GM21528 (cell line): ENCODE results near the gene HSF2BP.
"Not testable (repeated sequence)": the region's sequence is repeated elsewhere in the genome, so short reads cannot be mapped to it uniquely, and the experiment has no call there.

Source experiments
- ATAC-seq: cut with Tn5 transposase; IDR thresholded peaks from one replicate; pipeline ENCODE4 v1.9.1; 2021; ENCODE audit warnings: mild to moderate bottlenecking, moderate library complexity; ENCODE audit not compliant: unreplicated experiment, low FRiP score

HSF2BP gene

GRCh38 chr21:43623588-43623987 is 35.7 kb downstream of the HSF2BP start:
- ATAC-seq: no peak

GRCh38 chr21:43622796-43623195 is 36.5 kb downstream of the HSF2BP start:
- no peak for ATAC-seq

- ATAC-seq: no peak
Measured at GRCh38 chr21:43619856-43620255, 39.4 kb downstream of the HSF2BP start.

GRCh38 chr21:43619344-43619743 is 39.9 kb downstream of the HSF2BP start:
- no peak for ATAC-seq

GRCh38 chr21:43618940-43619339 is 40.3 kb downstream of the HSF2BP start:
- no peak for ATAC-seq

GRCh38 chr21:43616861-43617260 is 42.4 kb downstream of the HSF2BP start:
- ATAC-seq: not testable (repeated sequence)

GRCh38 chr21:43614839-43615238 is 44.4 kb downstream of the HSF2BP start:
- ATAC-seq: no peak

- no peak for ATAC-seq
Measured at GRCh38 chr21:43613755-43614638, 45.3 kb downstream of the HSF2BP start.

- no peak for ATAC-seq
Measured at GRCh38 chr21:43611598-43612369, 47.5 kb downstream of the HSF2BP start.

GRCh38 chr21:43609501-43610340 is 49.6 kb downstream of the HSF2BP start:
- ATAC-seq: no peak

GRCh38 chr21:43608664-43609063 is 50.6 kb downstream of the HSF2BP start:
- no peak for ATAC-seq

GRCh38 chr21:43608225-43608624 is 51.1 kb downstream of the HSF2BP start:
- no peak for ATAC-seq

GRCh38 chr21:43605320-43606215 is 53.7 kb downstream of the HSF2BP start:
- ATAC-seq: no peak

GRCh38 chr21:43604505-43605204 is 54.6 kb downstream of the HSF2BP start:
- no peak for ATAC-seq

- ATAC-seq: no peak
Measured at GRCh38 chr21:43603641-43604504, 55.4 kb downstream of the HSF2BP start.

- no peak for ATAC-seq
Measured at GRCh38 chr21:43603233-43603626, 56.1 kb downstream of the HSF2BP start.

GRCh38 chr21:43602266-43603232 is 56.7 kb downstream of the HSF2BP start:
- no peak for ATAC-seq
